Ovary (tissue), 9 donors: ENCODE measurements around the gene BLOC1S4. TPM values are rescaled to one million over a fixed set of nuclear protein-coding genes. Genes with fewer than 3 reads are reported as not detected.

Experiments used
- DNase-seq, 5 donors: peaks; one replicate each; pipeline ENCODE4 v3.0.0-alpha.2; 2019 to 2020
- H3K27ac ChIP-seq, 2 donors: fragments of 200-600 bp; one replicate each; pipeline versions ENCODE4 v1.5.1 to v1.8.0; 2019 to 2022
- H3K27me3 ChIP-seq: fragments of 200-600 bp; one replicate; pipeline ENCODE4 v1.8.0; 2022
- H3K36me3 ChIP-seq: fragments of 200-600 bp; sonication (generic); one replicate; pipeline ENCODE4 v1.5.1; 2019
- H3K4me1 ChIP-seq: one replicate; pipeline ENCODE4 v1.8.1; 2013; ENCODE audit warnings: mild to moderate bottlenecking, moderate library complexity; ENCODE audit not compliant: insufficient read depth
- H3K4me3 ChIP-seq: fragments of 200-600 bp; sonication (generic); one replicate; pipeline ENCODE4 v1.5.1; 2017
- H3K9me3 ChIP-seq, 2 donors: fragments of 200-600 bp in 1 of 2; sonication (generic) in 1 of 2; one replicate each; pipeline versions ENCODE4 v1.5.1 to v1.8.1; 2013 to 2019; ENCODE audit warnings: mild to moderate bottlenecking in 1 of 2, moderate library complexity in 1 of 2
- CTCF ChIP-seq, 3 donors: fragments of 450-650 bp in 2 of 3; fragments of 200-600 bp in 1 of 3; IDR thresholded peaks; one replicate each; pipeline versions ENCODE4 v1.5.1 to v1.8.0; 2016 to 2022; ENCODE audit warnings: antibody characterized with exemption in 3 of 3, mild to moderate bottlenecking in 1 of 3
- EP300 ChIP-seq: sonication (generic); formaldehyde crosslinking; IDR thresholded peaks from one replicate; pipeline ENCODE4 v1.6.1; 2017; ENCODE audit warnings: antibody characterized with exemption
- POLR2A ChIP-seq: fragments of 450-650 bp; IDR thresholded peaks from one replicate; pipeline ENCODE4 v1.6.1; 2017; ENCODE audit warnings: antibody characterized with exemption, mild to moderate bottlenecking, moderate library complexity
- WGBS, 3 donors: extraction: QIAGEN DNeasy Blood & Tissue Kit in 1 of 3; methylation state at CpG; one replicate each; pipeline versions ENCODE4 v1.1.5 to v1.1.7; 2013 to 2017; 5-methylcytosine and 5-hydroxymethylcytosine counted together
- intact Hi-C, 4 donors: fragments of 100-400 bp; cut with DNase I; formaldehyde crosslinking; loops; one replicate each; pipeline versions ENCODE4 v1.11.0 to v1.15.1; 2022 to 2023
- polyA plus RNA-seq, 2 donors: library from polyadenylated mRNA; stranded (reverse); fragments of 200-250 nt in 1 of 2; fragments of 350-450 nt in 1 of 2; fragmentation: Illumina TruSeq in 1 of 2; extraction: RNeasy Lipid Tissue Mini Kit (QIAGEN cat#74804) in 1 of 2; gene quantifications; one replicate each; pipeline ENCODE4 v1.2.3, GENCODE V29; 2013 to 2014
- total RNA-seq, 7 donors: library from RNA; depleted of rRNA in 2 of 7; stranded (reverse); fragments of >200 nt in 2 of 7; fragmentation: NEBNext Ultra II Directional in 3 of 7; extraction: Animal tissue kit (Norgen Biotek cat#: 25700) in 3 of 7; gene quantifications; one replicate each; pipeline versions ENCODE4 v1.1.0 to v1.2.4, GENCODE V29; 2016 to 2023
- donor health status: DM: no; HTN: no; CAD: no; lungs with moderate emphysema.
- donor health status: DM: no; HTN: no; CAD: no.
- donor health status: Bipolar disorder and iron deficiency.
- donor health status: DM: yes; HTN: yes; CAD: no.
- donor health status: DM: no; HTN: no; CAD: no.
- donor health status: DM: yes; HTN: yes; CAD: no.

Gene BLOC1S4
- total and polyA plus RNA-seq, 9 donors = 8.8 to 26.9 (median 16.9) TPM

- no peaks in the 10 kb centered on the region for H3K9me3 ChIP-seq
- H3K27ac ChIP-seq = no peak overlapping the region
- 81 to 87% (median 83%) methylated on average over 16 of the region's 16 CpGs for WGBS, 3 donors
- H3K4me3 ChIP-seq = no peak overlapping the region
- TF ChIP-seq EP300 (no peak), CTCF (IDR thresholded peaks at IDR 0.05) (no peak), POLR2A (no peak)
- DNase-seq = no peak
- no peaks in the 10 kb centered on the region for H3K4me1 ChIP-seq
- intact Hi-C loops = no loop called here
- H3K27me3 ChIP-seq = no peaks in the 10 kb centered on the region
- H3K36me3 ChIP-seq = no peaks in the 10 kb centered on the region
These were observed 18.3 kb downstream of the BLOC1S4 start for GRCh38 chr4:6734165-6734786.

GRCh38 chr4:6739920-6740319, 23.9 kb downstream of the BLOC1S4 start:
- H3K9me3 ChIP-seq = no peaks in the 10 kb centered on the region
- 86 to 90% (median 89%) methylated on average over 4 of the region's 4 CpGs for WGBS, 3 donors
- no peak overlapping the region for H3K4me3 ChIP-seq
- no peak for TF ChIP-seq EP300
- TF ChIP-seq CTCF (IDR thresholded peaks at IDR 0.05) = no peak
- TF ChIP-seq POLR2A = no peak
- no peak overlapping the region for H3K27ac ChIP-seq
- H3K4me1 ChIP-seq = no peaks in the 10 kb centered on the region
- H3K36me3 ChIP-seq = no peaks in the 10 kb centered on the region
- intact Hi-C loops = no loop called here
- DNase-seq = no peak
- no peaks in the 10 kb centered on the region for H3K27me3 ChIP-seq

GRCh38 chr4:6740347-6740746, 24.4 kb downstream of the BLOC1S4 start:
- DNase-seq = no peak
- Histone ChIP-seq H3K4me1 (no peaks in the 10 kb centered on the region), H3K9me3 (no peaks in the 10 kb centered on the region), H3K27ac (no peak overlapping the region), H3K36me3 (no peaks in the 10 kb centered on the region), H3K4me3 (no peak overlapping the region), H3K27me3 (no peaks in the 10 kb centered on the region)
- 84 to 89% (median 85%) methylated on average over 8 of the region's 8 CpGs for WGBS, 3 donors
- intact Hi-C loops = no loop called here
- TF ChIP-seq CTCF (IDR thresholded peaks at IDR 0.05) (no peak), EP300 (no peak), POLR2A (no peak)

GRCh38 chr4:6742507-6742906, 26.5 kb downstream of the BLOC1S4 start:
- WGBS, 3 donors = 70 to 75% (median 72%) methylated on average over 2 of the region's 2 CpGs
- no peak for DNase-seq
- Histone ChIP-seq H3K27ac (no peak overlapping the region), H3K27me3 (no peaks in the 10 kb centered on the region), H3K9me3 (no peaks in the 10 kb centered on the region), H3K4me1 (peaks cover 2% of the 10 kb centered on the region), H3K4me3 (no peak overlapping the region), H3K36me3 (no peaks in the 10 kb centered on the region)
- no peak for TF ChIP-seq EP300
- TF ChIP-seq POLR2A = no peak
- TF ChIP-seq CTCF (IDR thresholded peaks at IDR 0.05) = no peak
- intact Hi-C loops = no loop called here
